Stimulated activated CD8-positive, alpha-beta memory T cell treated with anti-CD3 and anti-CD28 coated beads, Interleukin-4, amount 100 ng/mL, for 48 hours (primary cell): ENCODE measurements around the gene AKAP7.
"Not testable (repeated sequence)": the region's sequence is repeated elsewhere in the genome, so short reads cannot be mapped to it uniquely, and the experiment has no call there.

Experiments
- DNase-seq: peaks from one replicate; pipeline ENCODE4 v3.0.0-alpha.2; 2020

AKAP7 gene

DNA sequence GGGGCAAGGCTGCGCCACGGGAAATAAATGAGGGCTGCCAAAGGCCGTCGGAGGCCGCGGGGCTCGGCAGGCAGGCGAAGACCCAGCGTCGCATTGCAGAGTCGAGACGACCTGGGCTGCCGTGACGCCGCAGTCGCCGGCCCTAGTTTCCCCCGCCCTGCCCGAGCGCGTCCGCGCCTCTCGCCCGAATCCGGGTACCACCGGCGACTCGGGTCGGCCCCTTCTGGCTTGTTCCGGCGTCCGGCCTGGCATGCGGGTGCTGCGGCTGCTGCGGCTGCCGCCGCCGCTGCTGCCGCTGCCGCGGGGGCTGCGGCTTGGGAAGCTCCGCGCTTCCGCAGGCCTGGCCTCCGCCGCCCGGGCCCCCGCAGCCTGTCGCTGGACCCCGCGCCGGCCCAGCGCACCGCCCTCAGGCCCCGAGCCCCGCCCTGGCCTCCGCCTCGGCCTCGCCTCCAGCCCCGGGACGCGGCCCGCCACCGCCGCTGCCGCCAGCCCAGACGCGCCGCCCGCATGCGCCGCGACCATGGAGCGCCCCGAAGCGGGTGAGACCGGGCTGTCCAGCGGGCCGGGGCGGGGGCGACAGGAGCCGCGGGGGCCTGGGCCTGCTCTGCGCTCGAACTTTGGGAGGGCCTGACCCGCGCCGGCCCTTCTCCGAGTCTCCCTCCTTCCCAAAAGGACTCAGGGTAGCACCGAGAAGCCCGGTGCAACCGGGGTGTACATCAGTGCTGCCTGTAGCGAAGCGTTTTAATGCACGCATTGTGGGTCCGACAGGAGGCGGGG is at the start of gene AKAP7:
TSS of gene AKAP7 (plus strand) at position 224 of the 777 bp plus-strand sequence. CDS start at position 521, 297 bp downstream.
- peak; percentile 73 for DNase-seq

DNA sequence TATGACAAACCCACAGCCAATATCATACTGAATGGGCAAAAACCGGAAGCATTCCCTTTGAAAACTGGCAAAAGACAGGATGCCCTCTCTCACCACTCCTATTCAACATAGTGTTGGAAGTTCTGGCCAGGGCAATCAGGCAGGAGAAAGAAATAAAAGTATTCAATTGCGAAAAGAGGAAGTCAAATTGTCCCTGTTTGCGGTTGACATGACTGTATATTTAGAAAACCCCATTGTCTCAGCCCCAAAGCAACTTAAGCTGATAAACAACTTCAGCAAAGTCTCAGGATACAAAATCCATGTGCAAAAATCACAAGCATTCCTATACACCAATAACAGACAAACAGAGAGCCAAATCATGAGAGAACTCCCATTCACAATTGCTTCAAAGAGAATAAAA is 44.9 kb upstream of the AKAP7 start:
- not testable (repeated sequence) for DNase-seq

DNA sequence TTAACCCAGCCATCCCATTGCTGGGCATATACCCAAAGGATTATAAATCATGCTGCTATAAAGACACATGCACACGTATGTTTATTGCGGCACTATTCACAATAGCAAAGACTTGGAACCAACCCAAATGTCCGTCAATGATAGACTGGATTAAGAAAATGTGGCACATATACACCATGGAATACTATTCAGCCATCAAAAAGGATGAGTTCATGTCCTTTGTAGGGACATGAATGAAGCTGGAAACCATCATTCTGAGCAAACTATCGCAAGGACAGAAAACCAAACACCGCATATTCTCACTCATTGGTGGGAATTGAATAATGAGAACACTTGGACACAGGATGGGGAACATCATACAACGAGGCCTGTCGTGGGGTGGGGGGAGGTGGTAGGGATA is 43.3 kb upstream of the AKAP7 start:
- not testable (repeated sequence) for DNase-seq

- no peak for DNase-seq
Measured at GRCh38 chr6:131093334-131093733, 41.9 kb upstream of the AKAP7 start.

- no peak for DNase-seq
Measured at GRCh38 chr6:131096786-131097185, 38.5 kb upstream of the AKAP7 start.

DNA sequence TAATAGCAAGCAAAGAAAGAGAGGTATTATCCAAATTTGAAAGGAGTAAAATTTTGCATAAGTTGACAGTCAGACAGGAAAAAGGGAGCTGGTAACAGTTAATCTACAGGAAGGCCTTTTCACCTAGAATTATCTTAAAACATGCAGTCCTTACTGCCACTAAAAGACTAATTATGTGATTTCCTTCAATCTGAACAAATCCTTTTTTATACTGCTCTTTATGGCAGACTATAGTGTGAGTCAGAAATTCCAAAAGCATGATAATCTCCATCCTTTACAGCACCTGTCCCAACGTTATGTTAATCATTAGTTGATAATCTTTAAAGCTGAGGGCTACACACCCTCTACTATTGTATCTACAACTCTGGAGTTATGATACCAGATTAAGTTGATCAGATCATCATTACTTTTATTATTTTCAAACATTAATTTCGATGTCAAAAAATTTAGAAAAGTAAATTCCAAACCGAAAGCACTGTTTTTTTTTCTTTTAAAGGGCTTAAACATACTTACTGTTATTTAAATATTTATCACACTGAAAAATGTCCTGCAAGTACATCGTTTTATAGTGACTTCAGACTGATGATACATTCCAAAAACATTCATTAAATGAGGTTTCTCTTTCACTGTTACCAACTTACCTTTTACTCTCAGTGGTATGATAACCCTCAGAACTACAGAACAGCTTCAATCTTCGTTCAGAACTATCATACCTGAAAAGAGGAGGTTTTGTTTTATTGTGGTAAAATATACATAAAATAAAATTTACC is 33.2 kb upstream of the AKAP7 start:
- DNase-seq, result no peak

- DNase-seq, result no peak
Measured at GRCh38 chr6:131103296-131103695, 32.0 kb upstream of the AKAP7 start.

- DNase-seq, result no peak
Measured at GRCh38 chr6:131103901-131104300, 31.4 kb upstream of the AKAP7 start.

- no peak for DNase-seq
Measured at GRCh38 chr6:131107151-131107550, 28.1 kb upstream of the AKAP7 start.

- DNase-seq, result no peak
Measured at GRCh38 chr6:131112249-131112648, 23.0 kb upstream of the AKAP7 start.

- no peak for DNase-seq
Measured at GRCh38 chr6:131115651-131116050, 19.6 kb upstream of the AKAP7 start.

DNA sequence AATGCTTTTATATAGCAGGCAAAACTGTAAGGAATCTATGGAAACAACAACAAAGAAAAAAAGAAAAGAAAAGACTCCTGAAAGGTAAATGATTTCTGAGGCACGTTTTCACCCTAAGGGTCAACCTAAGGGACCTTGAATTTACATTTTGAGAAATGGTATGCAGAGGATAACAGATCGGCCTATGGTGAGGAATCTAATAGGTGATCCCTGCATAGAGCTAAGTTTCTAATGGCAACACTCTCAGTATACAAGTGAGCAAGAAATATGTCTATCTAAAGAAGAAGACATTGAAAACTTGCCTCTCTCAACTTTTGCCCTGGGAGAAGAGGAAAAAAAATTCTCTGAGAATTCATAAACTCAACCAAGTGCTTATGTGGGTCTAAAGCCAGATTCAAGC is 18.9 kb upstream of the AKAP7 start:
- DNase-seq, result no peak

DNA sequence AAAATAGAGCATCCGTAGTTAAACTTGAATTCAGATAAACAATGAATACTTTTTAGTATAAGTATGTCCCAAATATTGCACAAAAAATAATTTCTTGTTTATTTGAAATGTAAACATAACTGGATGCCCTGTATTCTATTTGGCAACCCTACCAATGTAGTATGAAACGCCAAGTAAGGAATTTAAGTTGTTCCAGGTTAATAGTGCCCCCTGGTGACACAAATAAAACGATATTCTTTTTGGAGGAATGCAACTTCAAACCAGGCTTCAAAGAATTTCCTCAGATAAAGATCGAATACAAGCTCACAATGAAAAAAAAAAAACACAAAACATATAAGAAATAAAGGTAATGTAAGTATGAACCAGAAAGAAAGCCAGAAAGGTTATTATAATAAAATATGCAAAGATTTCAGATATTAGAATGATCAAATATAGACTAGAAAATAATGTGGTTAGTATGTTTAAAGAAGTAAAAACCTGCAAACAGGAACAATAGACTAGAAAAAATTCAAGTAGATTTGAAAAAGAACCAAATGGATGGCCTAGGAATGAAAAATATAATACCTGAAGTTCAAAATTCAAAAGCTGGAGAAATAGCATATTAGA is 18.4 kb upstream of the AKAP7 start:
- DNase-seq, result no peak

GRCh38 chr6:131117878-131118277 is 17.4 kb upstream of the AKAP7 start:
- DNase-seq, result no peak

- no peak for DNase-seq
Measured at GRCh38 chr6:131122007-131122406, 13.3 kb upstream of the AKAP7 start.

GRCh38 chr6:131122516-131122915 is 12.8 kb upstream of the AKAP7 start:
- no peak for DNase-seq

DNA sequence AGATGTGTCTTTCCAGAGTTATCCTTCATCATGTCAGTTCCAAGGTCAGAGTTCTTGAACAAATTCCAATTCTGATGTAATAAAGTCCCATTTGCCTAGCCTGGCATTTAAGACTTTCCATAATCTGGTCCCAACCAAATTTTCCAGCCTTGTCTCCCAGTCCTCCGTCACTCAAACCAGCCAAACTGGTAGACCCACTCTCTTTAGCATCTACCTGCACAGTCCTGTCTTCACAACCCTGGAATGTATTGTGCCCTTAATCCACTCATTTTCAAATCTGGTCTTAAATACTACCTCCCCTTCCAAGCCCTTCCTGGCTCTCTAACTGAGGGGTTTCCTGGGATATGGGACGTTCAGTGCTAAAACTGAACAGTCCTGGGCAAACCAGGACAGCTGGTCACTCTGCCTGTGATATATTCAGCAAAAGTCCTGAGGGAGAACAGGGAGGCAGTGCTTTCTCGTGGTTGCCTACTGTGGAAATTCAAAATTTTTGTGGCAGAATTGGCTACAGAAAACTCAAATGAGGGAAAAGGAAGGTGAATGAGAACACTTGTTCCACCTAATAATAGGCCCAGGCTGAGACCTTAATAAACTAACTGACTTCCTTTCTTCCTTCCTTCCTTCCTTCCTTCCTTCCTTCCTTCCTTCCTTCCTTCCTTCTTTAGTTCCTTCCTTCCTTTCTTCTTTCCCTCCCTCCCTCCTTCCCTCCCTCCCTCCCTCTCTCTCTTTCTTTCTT is 10.8 kb upstream of the AKAP7 start:
- no peak for DNase-seq

GRCh38 chr6:131125431-131125830 is 9.8 kb upstream of the AKAP7 start:
- no peak for DNase-seq

DNA sequence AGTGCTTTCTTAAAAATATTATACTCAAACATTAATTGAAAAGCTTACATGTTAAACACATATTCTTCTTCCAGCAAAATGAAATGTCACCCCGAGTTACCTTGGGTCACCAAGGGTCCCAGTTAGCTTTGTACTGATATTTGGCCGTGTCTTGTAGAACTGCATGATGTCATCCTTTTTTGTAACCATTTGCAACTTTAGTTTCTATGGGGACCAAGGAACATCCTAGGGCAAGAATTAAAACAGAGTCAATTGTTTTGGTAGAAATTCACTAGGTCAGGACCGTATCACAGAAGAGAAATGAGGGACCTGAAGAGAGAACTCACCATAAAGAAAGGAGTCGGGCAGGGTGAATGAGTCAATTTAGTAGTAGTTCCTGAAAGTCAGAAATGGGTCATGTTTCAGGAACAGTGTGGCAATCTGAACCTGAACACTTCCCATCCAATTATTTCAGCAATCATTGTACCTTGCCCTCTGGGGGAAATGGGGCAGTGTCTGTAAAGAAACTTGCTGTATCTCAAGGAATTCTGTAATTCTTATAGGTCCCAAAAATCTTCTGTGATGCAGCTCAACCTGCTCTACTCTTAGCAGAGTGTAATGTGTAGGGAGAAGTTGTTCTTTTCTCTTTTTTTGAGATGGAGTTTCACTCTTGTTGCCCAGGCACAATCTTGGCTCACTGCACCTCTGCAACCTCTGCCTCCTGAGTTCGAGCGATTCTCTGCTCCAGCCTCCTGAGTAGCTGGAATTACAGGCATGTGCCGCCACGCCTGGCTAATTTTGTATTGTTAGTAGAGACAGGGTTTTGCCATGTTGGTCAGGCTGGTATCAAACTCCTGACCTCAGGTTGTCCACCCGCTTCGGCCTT is 5.3 kb upstream of the AKAP7 start:
- no peak for DNase-seq

GRCh38 chr6:131130554-131130940 is 4.7 kb upstream of the AKAP7 start:
- DNase-seq, result no peak

DNA sequence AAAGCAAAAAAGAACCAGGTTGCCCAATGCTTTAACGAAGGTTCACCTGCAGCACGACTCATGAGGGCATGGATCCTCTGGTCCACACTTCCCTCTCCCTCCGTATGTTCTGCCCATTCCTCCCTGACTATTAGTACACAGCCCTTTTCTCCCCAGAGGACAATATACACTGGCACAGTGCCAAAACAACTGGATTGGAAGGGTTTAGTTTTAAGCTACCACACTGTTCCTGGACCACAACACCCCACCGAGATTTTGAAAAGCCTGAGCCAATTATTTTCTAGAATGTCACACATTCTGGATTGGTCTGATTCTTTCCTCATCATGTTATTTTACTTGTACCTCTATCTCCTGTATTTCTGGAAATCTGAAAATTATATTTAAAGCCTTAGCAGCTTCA is 2.9 kb upstream of the AKAP7 start:
- DNase-seq, result no peak
